ENCODE results near the gene PHLDA1.
"Not testable (repeated sequence)": the region's sequence is repeated elsewhere in the genome, so short reads cannot be mapped to it uniquely, and the experiment has no call there.

Gene PHLDA1

DNA sequence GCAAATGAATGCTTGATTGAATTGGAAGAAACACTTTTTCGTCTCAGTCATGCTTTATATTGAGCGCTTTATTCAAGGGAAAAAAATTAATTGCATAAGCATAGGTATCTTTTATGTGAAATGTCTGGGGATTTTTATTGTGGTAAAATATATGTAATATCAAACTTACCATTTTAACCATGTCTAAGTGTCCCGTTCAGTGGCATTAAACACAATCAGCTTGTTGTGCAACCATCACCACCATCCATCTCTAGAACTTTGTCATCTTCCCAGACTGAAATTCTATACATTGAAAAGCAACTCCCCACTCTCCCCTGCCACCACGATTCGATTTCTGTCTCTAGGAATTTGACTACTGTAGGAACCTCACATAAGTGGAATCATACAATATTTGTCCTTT is 39.8 kb downstream of the PHLDA1 start:
- intact Hi-C loops (cut with DNase I): no loop called here
- DNase-seq: no peak

DNA sequence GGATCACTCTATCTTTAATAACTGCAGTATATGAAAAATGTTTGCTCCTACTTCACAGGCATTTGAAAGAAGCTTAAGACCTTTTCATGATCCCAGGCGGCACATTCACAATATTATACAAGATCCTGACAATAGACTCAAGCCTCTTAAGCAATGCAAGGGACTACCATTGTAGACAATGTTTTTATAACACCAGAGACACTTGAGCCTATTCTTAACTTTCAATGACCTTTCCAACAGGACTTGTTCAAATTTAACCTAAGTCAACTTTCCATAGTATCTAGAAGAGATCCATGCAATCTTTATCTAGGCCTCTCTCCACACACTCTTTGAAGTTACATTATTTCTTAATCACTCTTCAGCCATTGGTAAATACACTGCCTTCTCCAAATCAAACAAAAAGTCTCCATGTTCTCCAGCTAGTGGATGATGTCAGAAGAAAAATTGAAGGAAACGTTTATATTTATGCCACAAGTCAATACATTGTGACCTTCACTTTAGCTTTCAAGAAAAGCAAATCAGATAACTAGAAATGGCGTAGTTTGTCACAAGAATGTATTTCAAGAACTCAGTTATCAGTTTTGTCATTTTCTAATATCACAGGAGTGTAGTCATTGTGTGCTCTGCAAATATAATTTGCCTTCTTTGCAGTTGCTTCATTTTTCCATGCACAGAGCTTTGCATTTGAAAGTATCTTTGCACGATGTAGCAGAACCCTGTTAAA is 41.2 kb downstream of the PHLDA1 start:
- DNase-seq: no peak
- intact Hi-C loops (cut with DNase I): no loop called here

DNA sequence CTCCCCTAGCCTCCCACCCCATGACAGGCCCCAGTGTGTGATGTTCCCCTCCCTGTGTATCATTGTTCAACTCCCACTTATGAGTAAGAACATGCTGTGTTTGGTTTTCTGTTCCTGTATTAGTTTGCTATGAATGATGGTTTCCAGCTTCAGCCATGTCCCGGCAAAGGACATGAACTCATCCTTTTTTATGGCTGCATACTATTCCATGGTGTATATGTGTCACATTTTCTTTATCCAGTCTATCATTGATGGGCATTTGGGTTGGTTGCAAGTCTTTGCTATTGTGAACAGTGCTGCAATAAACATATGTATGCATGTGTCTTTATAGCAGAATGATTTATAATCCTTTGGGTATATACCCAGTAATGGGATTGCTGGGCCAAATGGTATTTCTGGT is 43.9 kb downstream of the PHLDA1 start:
- intact Hi-C loops (cut with DNase I): not testable (repeated sequence)

DNA sequence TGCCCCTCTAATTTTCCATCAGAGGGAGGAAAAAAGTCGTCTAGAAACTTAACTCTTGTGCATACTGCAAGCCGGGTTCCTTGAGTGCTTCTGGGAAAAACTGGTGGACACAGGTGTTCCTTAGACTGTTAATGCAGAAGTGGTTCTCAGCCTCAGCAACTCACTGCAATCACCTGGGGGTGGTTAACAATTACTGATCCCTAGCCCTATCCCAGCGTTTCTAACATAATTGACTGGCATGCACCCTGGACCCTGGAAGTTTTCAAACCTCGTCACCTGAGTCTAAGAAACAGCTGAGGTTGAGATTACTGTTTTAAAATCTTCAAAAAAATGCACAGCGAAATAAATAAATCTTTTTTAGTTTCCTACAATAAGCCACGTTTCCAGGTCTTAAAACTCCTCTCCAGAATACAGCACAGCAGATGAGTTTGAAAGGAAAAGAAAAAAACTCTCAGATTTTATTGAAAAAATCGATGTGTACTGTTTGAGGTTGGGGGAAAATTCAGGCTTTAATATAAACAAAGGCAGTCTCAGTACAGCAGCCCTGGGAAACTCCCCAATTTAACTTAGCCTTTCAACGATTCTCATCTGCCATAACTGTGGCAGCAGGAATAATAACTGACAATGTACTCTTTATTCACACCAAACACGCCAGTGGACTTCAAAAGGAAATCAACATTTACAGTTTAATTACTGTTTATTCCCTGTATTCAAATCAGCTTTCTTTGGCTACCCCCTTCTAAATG is 45.4 kb downstream of the PHLDA1 start:
- intact Hi-C loops (cut with DNase I): no loop called here
- DNase-seq: no peak

More for the DNA sequence above, 43.9 kb downstream of the PHLDA1 start:
- DNase-seq: not testable (repeated sequence)

DNA sequence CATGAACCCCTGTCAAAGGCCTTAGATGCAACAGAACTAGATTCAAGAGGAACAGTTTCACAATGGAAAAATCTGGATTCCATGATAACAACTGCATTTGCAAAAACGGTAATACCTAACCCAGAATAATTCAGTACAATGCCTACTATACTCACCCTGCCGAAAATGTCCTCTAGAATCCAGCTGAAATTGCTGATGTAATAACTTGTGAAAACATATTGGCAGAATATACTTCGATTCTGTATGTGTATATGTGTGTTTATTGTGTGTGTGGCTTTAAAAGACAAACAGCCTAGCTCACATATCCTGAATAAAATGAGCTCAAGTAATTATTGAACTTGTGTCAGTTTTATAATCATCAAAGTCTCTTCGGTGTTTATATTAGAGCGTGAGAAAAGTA is 46.0 kb downstream of the PHLDA1 start:
- intact Hi-C loops (cut with DNase I): no loop called here
- no peak for DNase-seq

DNA sequence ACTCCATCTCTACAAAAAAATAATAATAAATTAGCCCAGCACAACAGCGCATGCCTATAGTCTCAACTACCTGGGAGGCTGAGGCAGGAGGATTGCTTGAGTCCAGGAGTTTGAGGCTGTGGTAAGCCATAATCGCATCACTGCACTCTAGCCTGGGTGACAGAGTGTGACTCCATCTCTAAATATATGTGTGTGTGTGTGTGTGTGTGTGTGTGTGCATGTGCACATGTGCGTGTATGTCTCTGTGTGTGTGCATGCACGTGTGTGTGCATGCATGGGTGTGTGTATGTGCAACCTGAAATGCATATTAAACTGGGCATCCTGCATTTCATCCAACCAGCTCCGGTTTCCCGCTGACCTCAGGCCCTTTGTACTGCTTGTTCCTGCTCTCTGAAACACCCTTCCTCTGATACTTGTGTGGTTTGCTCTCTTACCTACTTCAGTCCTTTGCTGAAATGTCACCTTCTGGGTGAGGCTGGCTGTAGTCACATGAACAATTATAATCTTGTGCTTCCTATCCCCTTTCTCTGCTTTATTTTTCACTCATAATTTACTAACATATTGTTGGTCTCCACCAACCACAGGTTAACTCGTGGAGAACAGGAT is 46.9 kb downstream of the PHLDA1 start:
- intact Hi-C loops (cut with DNase I): no loop called here

DNA sequence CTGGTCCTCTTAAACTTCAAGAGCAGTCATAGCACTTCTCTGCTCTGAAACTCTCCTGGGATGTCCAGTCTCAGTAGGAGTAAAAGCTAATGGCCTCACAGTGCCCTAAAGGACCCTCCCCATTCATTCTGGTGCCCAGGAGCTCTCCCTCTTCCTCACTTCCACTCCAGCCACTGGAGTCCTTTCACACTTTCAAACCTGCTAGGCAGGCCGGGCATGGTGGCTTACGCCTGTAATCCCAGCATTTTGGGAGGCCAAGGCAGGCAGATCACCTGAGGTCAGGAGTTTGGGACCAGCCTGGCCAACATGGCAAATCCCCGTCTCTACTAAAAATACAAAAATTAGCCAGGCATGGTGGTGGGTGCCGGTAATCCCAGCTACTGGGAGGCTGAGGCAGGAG is 47.7 kb downstream of the PHLDA1 start:
- intact Hi-C loops (cut with DNase I); DNase-seq: not testable (repeated sequence)

More for the DNA sequence above, 46.9 kb downstream of the PHLDA1 start:
- DNase-seq: no peak

DNA sequence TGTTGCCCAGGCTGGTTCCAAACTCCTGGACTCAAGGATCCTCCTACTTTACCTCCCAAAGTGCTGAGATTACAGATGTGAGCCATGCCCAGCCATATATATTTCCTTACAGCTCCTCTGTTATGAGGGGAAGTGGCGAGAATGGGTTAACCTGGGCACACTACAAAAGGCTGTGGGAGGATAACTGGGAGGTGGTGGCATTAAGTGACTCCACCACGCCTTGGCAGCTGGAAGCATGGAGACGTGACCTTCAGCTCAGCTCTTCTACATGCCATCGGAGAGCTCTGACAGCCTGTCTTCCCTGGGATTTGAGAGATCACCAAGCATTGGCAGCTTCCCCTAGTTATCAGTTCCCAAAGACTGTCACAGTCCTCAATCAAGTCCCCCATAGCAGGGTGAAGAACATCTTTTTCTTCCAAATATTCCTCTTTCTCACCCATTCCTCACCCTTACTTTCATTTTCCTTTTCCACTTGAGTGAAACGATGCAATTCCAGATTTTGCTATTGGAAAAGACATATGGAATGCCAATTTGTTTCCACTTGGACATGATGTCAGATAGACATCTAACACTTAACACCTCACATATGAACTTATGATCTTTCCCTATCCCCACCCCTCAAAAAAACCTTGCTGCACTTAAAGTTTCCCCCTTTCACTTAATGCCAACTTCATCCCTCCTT is 48.5 kb downstream of the PHLDA1 start:
- DNase-seq: no peak
- intact Hi-C loops (cut with DNase I): no loop called here

DNA sequence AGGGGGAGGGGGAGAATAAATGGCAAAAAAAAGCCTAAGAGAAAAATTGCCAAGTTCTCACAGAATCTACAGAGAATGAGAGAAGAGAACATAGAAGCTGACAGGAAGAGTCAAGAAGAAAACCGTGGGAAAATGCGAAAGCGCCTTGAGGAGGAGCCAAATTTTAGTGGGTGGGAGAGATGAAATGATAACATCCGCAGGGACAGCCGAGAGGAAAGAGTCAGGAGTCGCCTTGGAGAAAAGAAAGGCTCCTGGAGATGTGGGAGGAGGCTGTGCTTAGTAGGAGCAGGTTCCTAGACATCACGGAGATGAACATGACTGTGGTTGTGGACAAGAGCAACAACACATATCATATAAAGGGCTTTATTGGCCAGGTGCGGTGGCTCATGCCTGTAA is 49.4 kb downstream of the PHLDA1 start:
- no peak for DNase-seq
- intact Hi-C loops (cut with DNase I): no loop called here

DNA sequence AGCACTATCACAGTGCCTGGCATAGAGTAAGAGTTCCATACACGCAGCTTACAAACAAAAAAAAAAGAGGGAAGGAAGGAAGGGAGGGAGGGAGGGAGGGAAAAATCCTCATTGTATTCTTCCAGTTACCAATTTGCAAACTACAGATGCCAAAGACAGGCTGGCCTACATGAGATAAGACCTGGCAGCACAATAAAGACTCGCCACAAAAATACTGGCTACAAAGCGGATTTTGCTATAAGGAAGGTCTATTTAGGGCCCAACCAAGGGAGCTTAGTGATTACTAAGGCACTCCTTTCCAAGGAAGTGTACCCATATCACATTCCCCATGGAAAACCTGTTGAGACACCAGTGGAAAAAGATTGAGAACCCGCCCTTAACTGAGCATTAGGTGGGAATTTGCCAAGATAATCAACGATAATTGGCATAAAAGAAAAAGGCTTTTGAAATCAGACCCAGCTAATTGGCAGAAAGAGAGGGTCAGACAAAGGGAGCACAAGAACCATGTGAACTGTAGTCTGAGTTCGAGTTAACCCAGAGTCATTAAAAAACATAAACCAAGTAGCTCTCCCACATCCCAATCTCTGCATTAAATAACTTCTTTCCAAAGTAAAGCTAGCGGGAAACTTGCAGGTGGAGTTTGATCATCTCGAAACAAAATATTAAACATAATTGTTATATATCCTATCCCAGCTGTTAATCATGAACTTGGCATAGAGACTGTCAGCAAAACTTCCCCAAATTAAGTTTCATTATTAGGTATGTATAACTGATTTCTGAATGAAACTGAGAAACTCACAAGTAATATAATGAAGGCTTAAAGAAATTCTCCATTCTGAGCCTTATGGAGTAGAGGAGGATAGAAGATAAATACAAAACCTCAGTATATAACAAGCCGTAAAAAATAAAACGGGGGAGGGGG is 50.1 kb downstream of the PHLDA1 start:
- no peak for DNase-seq

DNA sequence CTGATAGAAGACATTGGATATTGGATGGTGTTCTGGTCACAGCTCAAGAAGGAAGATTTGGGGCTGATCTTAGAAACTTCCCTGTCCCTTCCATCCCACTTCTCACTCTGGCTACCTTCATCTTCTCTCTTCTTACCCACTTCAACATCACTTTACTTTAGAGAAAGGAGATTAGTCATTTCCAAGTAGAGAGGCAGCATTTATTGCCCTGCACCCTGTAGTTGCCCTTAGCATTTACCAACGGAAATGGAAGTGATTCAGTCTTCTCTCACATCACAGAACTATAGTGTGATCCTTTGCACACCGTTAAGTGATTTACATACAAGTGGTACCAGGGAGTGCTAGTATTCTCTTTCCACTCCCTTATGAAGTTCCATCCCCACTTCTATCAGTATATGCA is 52.4 kb downstream of the PHLDA1 start:
- DNase-seq: no peak
- intact Hi-C loops (cut with DNase I): no loop called here

More for the DNA sequence above, 50.1 kb downstream of the PHLDA1 start:
- intact Hi-C loops (cut with DNase I): no loop called here

DNA sequence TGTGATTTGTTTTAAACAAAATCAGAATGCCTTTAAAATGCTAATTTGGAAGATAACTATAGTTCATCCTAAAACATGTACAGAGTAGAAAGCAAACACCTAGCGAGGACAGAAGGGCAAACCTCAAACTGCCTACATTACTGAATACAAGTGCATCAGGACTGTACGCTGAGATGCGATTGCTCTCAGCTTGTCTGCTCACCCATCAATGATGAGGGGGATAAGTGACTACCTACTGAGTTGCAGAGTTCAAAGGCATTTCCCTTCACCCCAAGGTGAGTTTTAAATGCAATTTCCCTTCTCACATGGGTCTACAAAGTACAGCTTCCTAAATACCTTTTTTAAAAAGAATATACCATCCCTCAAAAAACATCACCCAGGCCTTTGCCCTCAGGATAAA is 52.9 kb downstream of the PHLDA1 start:
- no peak for DNase-seq

DNA sequence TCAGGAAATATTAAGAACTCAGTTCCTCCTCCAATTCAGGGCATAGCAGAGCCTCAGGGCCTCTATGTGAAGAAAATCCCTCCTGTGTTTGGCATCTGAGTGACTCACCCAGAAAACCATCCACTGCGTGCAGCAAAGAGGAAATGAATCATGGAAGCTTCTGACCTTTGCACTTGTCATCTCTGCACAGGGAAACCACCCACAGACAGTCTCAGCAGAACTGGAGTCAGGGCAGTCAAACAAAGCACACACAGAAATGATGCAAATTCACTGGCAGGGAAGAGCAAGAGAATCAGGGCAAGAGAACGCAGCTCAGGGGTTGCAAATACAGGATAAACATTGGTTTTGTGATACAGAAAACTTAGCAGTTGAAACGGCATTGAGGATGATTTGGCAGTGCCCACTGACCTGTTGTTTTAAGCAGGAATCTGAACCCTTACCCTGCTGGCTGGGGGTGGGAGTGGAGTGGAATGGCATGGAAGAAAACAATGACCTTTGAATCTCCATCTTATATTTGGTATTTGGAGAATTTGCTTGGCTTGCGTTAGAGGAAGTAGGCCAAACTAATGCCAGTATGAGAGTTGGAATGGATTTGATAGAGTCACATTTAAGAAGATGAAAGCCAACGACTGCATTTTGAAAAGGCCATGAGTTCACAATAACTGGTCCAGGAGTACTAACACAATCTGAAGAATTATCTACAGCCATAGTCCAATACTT is 53.5 kb downstream of the PHLDA1 start:
- peak in 1 of 10 donors; percentile 4 for DNase-seq
- intact Hi-C loops (cut with DNase I): no loop called here

More for the DNA sequence above, 52.9 kb downstream of the PHLDA1 start:
- intact Hi-C loops (cut with DNase I): no loop called here

DNA sequence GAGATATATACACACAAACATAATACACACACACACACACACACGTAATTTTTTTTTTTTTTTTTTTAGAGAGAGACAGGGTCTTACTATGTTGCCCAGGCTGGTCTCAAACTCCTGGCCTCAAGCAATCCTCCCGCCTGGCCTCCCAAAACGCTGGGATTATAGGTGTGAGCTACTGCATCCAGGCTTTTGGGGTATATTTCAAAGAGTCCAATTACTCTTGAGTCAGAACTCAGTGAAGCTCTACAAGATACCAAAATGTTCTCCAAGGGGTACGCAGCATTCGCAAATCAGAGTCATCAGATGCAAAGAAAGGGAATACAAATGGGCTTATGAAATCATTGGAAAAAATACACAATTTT is 54.0 kb downstream of the PHLDA1 start:
- intact Hi-C loops (cut with DNase I): no loop called here
- no peak for DNase-seq

DNA sequence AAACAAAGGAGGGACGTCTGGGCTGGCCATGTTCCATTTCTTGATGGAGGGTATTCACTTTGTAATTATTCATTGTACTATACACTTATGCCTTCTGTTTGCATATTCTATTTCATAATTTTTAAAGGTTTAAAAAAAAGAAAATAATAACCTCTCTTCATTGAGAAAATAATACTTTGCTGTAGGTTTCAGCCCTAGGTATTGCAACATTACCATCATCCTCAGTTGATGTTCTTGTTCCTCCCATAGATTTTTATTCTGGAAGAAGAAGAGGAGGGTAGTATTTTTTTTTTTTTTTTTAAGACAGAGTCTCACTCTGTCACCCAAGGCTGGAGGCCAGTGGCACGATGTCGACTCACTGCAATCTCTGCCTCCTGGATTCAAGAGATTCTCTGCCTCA is 54.7 kb downstream of the PHLDA1 start:
- intact Hi-C loops (cut with DNase I): no loop called here
- no peak for DNase-seq

DNA sequence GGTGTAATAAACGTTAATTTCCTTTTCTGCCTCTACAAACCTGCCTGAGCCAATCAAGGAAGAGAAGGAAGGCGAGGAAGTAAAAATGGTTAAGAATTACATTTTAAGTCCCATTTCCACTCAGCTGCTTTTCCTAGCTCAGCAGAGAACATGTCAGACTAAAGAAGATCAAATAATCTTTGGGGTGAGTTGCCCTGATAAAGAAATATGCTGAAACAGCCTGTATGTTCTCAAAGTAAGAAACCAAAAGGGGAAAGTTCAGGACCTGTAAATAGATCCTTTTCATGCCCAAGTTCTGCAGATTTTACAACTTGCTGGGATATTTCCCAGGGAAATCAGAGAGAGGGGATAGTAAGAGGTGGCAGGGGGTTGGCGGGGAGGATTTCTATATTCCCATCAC is 55.5 kb downstream of the PHLDA1 start:
- no peak for DNase-seq
- intact Hi-C loops (cut with DNase I): no loop called here

DNA sequence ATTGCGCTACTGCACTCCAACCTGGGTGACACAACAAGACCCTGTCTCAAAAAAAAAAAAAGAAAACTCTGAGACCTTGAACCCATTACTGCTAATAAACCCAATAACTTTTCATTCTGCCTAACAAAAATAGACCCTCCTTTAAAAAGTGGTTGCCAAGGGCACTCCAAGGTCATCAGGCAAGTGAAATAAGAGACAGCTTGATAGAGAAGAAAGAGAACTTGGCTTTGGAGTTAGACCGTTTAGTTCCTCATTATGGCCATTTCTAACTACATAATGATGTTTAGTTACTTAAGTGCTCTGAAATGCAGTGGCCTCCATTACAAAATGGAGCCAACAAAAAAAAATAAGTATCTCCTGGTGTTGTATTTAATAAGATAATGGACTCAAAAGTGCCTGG is 55.9 kb downstream of the PHLDA1 start:
- intact Hi-C loops (cut with DNase I): no loop called here
- no peak for DNase-seq

Measured in posterior cingulate gyrus (tissue), 11 donors.